ENCODE results near the gene HLTF.

The HLTF gene

GRCh38 chr3:149019580-149019979 is 66.8 kb downstream of the HLTF start:
- intact Hi-C loops (cut with micrococcal nuclease): no loop called here
- H3K27me3 Mint-ChIP-seq: no peaks in the 10 kb centered on the region
- no peaks in the 10 kb centered on the region for H3K9me3 Mint-ChIP-seq
- H3K4me1 Mint-ChIP-seq (ENCODE audit: low read depth): no peaks in the 10 kb centered on the region
- H3K4me3 Mint-ChIP-seq: no peak overlapping the region
- peaks cover 86% of the 10 kb centered on the region for H3K36me3 Mint-ChIP-seq (ENCODE audit: low read depth)
- no peak overlapping the region for H3K27ac Mint-ChIP-seq

- Mint-ChIP-seq H3K27me3 (no peaks in the 10 kb centered on the region), H3K4me3 (no peak overlapping the region), H3K36me3 (ENCODE audit: low read depth) (peaks cover 85% of the 10 kb centered on the region), H3K4me1 (ENCODE audit: low read depth) (no peaks in the 10 kb centered on the region), H3K27ac (no peak overlapping the region), H3K9me3 (no peaks in the 10 kb centered on the region)
- intact Hi-C loops (cut with micrococcal nuclease): no loop called here
Measured at GRCh38 chr3:149018247-149018646, 68.1 kb downstream of the HLTF start.

DNA sequence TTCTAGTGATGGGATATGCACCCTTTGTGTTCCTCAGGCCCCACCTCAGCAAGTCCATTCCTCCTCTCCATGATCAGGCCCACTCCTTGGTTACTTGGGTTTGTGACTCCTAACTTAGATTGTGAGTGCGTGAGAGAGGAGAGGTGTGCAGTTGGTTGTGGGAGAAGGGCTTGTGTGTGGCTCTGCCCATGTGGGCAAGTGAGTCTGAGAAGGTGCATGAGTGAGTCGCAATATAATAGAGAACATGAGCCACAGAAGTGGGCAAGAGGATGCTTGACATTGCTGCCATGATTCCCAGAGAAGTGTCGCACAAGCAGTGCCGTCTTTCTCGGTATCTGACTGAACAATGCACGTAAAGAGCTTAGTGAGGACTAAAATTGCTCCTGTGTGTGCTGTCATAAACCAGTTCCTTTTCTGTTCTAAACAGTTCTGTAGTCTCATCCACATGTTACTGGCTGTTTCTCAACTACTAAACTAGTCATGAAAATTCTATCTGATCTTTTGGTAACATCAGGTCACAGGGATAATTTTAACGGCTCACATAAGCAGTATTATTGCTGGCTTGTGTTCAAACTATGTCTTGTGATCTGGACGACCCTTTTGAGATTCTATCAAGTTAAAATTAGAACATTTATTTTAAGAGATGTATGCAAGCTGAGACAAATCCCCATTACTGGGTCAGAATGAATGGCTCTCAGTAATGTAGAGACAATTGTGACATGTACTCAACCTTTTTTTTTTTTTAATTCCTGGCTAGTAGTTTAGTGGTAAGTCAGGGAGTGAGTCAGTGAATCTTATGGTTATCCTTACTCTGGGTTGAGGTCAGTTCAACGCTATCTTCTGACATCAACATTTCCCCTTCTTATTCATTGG is 69.4 kb downstream of the HLTF start:
- no peaks in the 10 kb centered on the region for H3K27me3 Mint-ChIP-seq
- no peaks in the 10 kb centered on the region for H3K9me3 Mint-ChIP-seq
- H3K4me3 Mint-ChIP-seq: no peak overlapping the region
- no peak overlapping the region for H3K27ac Mint-ChIP-seq
- H3K4me1 Mint-ChIP-seq (ENCODE audit: low read depth): no peaks in the 10 kb centered on the region
- intact Hi-C loops (cut with micrococcal nuclease): no loop called here
- peaks cover 75% of the 10 kb centered on the region for H3K36me3 Mint-ChIP-seq (ENCODE audit: low read depth)

DNA sequence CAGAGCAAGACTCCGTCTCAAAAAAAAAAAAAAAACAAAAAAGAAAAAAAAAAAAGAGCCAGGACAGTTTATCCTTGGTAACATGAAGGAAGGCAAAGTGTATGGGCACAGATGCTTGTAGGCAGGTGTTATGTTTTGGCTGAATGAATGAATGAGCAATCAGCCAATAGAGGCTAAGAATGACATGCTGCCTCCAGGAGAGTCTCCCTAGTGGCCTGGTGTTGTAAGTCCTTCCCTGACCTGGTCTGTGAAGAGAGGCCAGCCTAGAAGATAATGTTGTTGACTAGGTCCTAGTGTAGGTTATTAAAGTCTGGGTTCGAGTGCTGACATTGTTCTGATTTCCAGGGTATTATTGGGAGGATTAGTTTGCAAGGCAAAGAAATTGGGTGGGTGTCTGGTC is 70.1 kb downstream of the HLTF start:
- no peaks in the 10 kb centered on the region for H3K27me3 Mint-ChIP-seq
- no peaks in the 10 kb centered on the region for H3K9me3 Mint-ChIP-seq
- H3K4me1 Mint-ChIP-seq (ENCODE audit: low read depth): no peaks in the 10 kb centered on the region
- H3K36me3 Mint-ChIP-seq (ENCODE audit: low read depth): peaks cover 75% of the 10 kb centered on the region
- intact Hi-C loops (cut with micrococcal nuclease): no loop called here
- no peak overlapping the region for H3K27ac Mint-ChIP-seq
- no peak overlapping the region for H3K4me3 Mint-ChIP-seq

- Mint-ChIP-seq H3K9me3 (no peaks in the 10 kb centered on the region), H3K4me3 (no peak overlapping the region), H3K27ac (no peak overlapping the region), H3K4me1 (ENCODE audit: low read depth) (no peaks in the 10 kb centered on the region), H3K27me3 (no peaks in the 10 kb centered on the region), H3K36me3 (ENCODE audit: low read depth) (peaks cover 75% of the 10 kb centered on the region)
- intact Hi-C loops (cut with micrococcal nuclease): no loop called here
Measured at GRCh38 chr3:149015393-149015792, 70.9 kb downstream of the HLTF start.

DNA sequence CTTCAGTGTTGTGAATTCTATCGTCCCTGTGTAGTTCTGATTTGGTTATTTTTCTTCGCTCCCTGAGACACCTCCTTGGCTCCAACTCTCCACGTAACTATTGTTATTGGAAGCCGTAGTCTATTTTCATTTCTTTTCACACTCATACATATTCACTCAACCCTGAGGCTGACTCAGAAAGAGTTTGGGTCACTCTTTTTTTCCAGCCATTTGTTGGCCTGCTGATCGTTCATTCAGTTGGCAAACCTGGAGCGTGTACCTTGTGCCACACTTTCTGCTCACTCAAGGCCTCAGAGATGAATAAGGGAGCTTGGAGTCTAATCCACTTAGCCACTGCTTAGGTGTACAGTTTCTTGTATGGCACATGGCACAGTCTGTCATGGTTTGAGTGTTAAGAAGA is 72.6 kb downstream of the HLTF start:
- Mint-ChIP-seq H3K4me3 (no peak overlapping the region), H3K4me1 (ENCODE audit: low read depth) (no peaks in the 10 kb centered on the region), H3K9me3 (no peaks in the 10 kb centered on the region), H3K36me3 (ENCODE audit: low read depth) (peaks cover 76% of the 10 kb centered on the region), H3K27ac (no peak overlapping the region), H3K27me3 (no peaks in the 10 kb centered on the region)
- intact Hi-C loops (cut with micrococcal nuclease): no loop called here

DNA sequence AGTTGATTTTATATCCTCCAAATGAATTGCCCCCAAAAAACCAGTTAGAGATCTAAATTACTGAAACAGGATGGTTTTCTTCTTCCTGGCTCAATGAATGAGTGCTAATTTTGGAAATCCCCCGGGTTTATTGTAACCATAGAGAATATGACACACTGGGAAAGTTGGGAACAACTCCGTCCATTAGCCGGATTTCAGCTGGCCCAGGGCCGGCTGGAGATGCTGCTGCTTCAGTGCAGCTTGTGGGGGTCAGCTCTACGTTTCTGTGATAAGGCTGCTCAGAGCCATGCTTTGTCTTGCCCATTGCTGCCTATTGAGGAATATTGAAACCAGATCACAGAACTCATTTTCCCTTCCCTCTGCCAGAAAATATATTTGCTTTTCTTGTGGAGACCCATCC is 74.7 kb downstream of the HLTF start:
- H3K36me3 Mint-ChIP-seq (ENCODE audit: low read depth): peaks cover 89% of the 10 kb centered on the region
- H3K9me3 Mint-ChIP-seq: no peaks in the 10 kb centered on the region
- no peak overlapping the region for H3K27ac Mint-ChIP-seq
- no peaks in the 10 kb centered on the region for H3K4me1 Mint-ChIP-seq (ENCODE audit: low read depth)
- H3K27me3 Mint-ChIP-seq: no peaks in the 10 kb centered on the region
- H3K4me3 Mint-ChIP-seq: no peak overlapping the region
- intact Hi-C loops (cut with micrococcal nuclease): no loop called here

DNA sequence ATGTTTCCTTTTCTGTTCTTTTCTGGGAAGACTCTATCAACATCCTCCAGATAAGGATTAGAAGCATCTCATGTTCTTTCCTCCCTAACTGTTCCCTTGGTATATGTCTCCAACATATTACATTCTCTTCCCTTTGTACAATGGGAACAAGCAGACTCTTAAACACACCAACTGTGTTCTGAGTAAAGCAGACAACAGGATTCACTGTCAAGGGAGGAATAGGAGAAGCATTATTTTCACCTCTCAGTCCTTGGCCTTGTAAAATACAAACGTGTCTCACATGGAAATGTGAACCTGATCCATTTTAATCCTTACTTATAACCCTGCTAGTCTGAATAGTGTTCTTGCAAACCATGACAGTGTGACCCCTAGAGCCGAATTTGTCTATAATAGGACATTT is 75.4 kb downstream of the HLTF start:
- Mint-ChIP-seq H3K4me3 (no peak overlapping the region), H3K9me3 (no peaks in the 10 kb centered on the region), H3K4me1 (ENCODE audit: low read depth) (no peaks in the 10 kb centered on the region), H3K27me3 (no peaks in the 10 kb centered on the region), H3K27ac (no peak overlapping the region), H3K36me3 (ENCODE audit: low read depth) (peaks cover 89% of the 10 kb centered on the region)
- intact Hi-C loops (cut with micrococcal nuclease): no loop called here

DNA sequence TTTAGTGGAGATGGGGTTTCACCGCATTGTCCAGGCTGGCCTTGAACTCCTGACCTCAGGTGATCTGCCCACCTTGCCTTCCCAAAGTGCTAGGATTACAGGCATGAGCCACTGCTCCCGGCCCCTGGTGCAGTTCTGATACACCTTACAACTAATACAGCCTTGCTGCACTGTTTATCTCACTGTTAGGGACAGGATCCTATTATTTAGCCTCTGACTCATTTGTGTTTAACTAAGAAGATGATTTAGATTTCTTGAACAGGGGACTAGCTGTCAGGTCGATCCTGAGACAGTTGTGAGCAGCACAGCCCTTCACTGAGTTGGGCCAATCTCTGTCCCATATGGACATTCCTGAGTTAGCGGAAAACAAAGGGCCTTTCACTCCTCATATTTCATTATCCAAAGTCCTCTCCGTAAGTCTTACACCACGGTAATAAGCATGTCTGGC is 75.8 kb downstream of the HLTF start:
- H3K27ac Mint-ChIP-seq: no peak overlapping the region
- intact Hi-C loops (cut with micrococcal nuclease): no loop called here
- no peaks in the 10 kb centered on the region for H3K4me1 Mint-ChIP-seq (ENCODE audit: low read depth)
- peaks cover 89% of the 10 kb centered on the region for H3K36me3 Mint-ChIP-seq (ENCODE audit: low read depth)
- H3K27me3 Mint-ChIP-seq: no peaks in the 10 kb centered on the region
- H3K9me3 Mint-ChIP-seq: no peaks in the 10 kb centered on the region
- H3K4me3 Mint-ChIP-seq: no peak overlapping the region

DNA sequence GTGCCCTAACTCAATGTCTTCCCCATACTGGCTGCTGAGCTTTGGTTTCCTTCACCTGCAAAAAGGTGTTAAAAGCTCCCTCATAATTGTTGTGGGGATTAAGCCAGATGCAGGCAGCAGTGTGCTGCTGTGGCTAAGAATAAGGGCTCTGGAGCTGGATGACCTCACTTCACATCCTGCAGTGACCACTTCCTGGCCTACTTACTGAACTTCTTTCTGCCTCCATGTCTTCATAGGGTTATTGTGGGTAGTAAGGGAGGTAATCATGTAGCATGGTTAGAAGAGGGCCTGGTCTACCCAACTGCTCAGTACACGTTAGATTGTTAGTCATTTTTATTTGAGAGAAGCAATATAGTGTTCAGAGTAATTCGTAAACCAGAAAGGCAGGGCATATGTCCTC is 76.6 kb downstream of the HLTF start:
- H3K36me3 Mint-ChIP-seq (ENCODE audit: low read depth): peaks cover 84% of the 10 kb centered on the region
- no peaks in the 10 kb centered on the region for H3K4me1 Mint-ChIP-seq (ENCODE audit: low read depth)
- no peak overlapping the region for H3K27ac Mint-ChIP-seq
- intact Hi-C loops (cut with micrococcal nuclease): no loop called here
- no peaks in the 10 kb centered on the region for H3K27me3 Mint-ChIP-seq
- H3K9me3 Mint-ChIP-seq: no peaks in the 10 kb centered on the region
- H3K4me3 Mint-ChIP-seq: no peak overlapping the region

GRCh38 chr3:149007567-149008257 is 78.6 kb downstream of the HLTF start:
- Mint-ChIP-seq H3K4me3 (no peak overlapping the region), H3K27ac (no peak overlapping the region), H3K4me1 (ENCODE audit: low read depth) (no peaks in the 10 kb centered on the region), H3K9me3 (no peaks in the 10 kb centered on the region), H3K27me3 (no peaks in the 10 kb centered on the region), H3K36me3 (ENCODE audit: low read depth) (peaks cover 86% of the 10 kb centered on the region)
- intact Hi-C loops (cut with micrococcal nuclease): no loop called here

DNA sequence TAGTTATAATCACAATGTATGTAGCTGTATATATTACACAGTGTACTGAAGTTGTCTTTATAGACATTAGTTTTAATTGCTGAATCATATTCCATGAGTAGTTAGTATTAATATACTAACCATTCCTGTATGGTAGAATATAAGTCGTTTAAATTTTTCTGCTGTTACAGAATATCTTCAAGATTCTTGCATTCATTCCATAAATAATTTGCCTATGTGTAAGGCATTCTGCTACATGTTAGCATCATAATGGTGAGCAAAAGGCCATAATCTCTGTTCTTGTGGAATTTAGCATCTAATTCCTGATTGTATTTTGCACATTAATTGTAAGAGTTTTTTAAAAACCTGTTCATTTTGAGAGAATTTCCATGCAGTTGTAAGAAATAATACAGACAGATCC is 80.9 kb downstream of the HLTF start:
- Mint-ChIP-seq H3K9me3 (no peaks in the 10 kb centered on the region), H3K4me3 (no peak overlapping the region), H3K36me3 (ENCODE audit: low read depth) (peaks cover 76% of the 10 kb centered on the region), H3K4me1 (ENCODE audit: low read depth) (peaks cover 2% of the 10 kb centered on the region), H3K27me3 (no peaks in the 10 kb centered on the region), H3K27ac (no peak overlapping the region)
- intact Hi-C loops (cut with micrococcal nuclease): no loop called here

- Mint-ChIP-seq H3K4me3 (no peak overlapping the region), H3K9me3 (no peaks in the 10 kb centered on the region), H3K27me3 (no peaks in the 10 kb centered on the region), H3K4me1 (ENCODE audit: low read depth) (peaks cover 10% of the 10 kb centered on the region), H3K36me3 (ENCODE audit: low read depth) (peaks cover 76% of the 10 kb centered on the region), H3K27ac (no peak overlapping the region)
- intact Hi-C loops (cut with micrococcal nuclease): no loop called here
Measured at GRCh38 chr3:149004622-149005021, 81.7 kb downstream of the HLTF start.

DNA sequence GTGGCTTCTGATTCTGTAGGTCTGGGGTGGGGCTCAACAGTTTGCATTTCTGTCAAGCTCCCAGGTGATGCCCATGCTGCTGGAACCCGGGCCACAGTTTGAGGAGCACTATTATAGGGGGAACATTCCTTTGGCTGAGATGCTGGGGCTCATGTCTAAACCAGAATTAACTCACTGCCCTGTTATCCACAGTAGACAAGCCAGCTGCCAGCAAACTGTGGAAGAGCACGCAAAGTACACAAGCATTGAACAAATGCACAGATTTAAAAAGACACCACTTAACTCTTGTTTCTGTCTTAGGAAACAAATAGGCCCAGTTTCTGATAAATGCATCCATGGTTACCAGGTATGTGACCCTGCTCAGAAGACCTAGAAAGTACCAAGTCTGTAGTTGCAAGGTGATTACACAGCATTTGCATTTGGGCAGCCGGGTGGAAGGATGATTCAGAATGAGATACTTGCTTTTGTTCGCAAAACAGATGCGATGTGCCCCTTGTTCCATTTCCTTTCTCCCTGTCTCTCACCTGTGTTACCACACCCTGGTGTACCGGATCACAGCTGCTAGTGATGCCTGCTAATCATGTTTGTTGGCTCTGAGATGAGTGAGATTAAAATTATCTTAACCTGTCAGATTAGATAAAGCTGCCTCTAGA is 82.6 kb downstream of the HLTF start:
- peaks cover 71% of the 10 kb centered on the region for H3K36me3 Mint-ChIP-seq (ENCODE audit: low read depth)
- no peak overlapping the region for H3K27ac Mint-ChIP-seq
- intact Hi-C loops (cut with micrococcal nuclease): no loop called here
- no peaks in the 10 kb centered on the region for H3K9me3 Mint-ChIP-seq
- H3K4me3 Mint-ChIP-seq: no peak overlapping the region
- peaks cover 13% of the 10 kb centered on the region for H3K4me1 Mint-ChIP-seq (ENCODE audit: low read depth)
- H3K27me3 Mint-ChIP-seq: no peaks in the 10 kb centered on the region

Data from dendritic cell treated with granulocyte-macrophage colony-stimulating factor and Interleukin-4, amounts not matched to agents 40 ng/mL and 50 ng/mL, for 4 days (primary cell).